NCI-H774 (cell line): ENCODE data around the gene LEMD2.

ENCODE experiments used
- DNase-seq: peaks from one replicate; lab custom pipeline; 2025; lab: John Stamatoyannopoulos, UW

Gene LEMD2

DNA sequence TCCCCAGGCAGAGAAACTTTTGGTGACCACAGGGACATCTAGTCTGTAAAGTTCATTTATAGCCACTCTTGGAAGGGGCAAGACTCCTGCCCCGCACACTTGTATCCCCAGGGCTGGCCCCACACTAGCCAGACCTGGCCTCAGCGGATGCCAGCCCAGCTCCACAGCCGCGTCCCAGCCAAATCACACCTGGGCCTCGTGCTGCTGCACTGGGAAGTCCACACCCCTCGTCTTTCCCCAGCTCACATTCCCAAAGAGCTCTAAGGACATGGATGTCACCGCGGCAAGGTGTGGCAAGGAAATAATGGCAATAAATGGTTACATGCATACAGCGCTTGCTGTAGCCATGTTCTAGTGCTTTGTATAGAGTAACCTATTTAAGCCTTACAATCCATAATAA lies 50.8 kb downstream of the LEMD2 start:
- DNase-seq: no peak

GRCh38 chr6:33737267-33738026 lies 51.5 kb downstream of the LEMD2 start:
- DNase-seq: no peak

- no peak for DNase-seq
Observed at GRCh38 chr6:33735216-33735615, 53.7 kb downstream of the LEMD2 start.

GRCh38 chr6:33733709-33734007 lies 55.3 kb downstream of the LEMD2 start:
- DNase-seq: no peak

DNA sequence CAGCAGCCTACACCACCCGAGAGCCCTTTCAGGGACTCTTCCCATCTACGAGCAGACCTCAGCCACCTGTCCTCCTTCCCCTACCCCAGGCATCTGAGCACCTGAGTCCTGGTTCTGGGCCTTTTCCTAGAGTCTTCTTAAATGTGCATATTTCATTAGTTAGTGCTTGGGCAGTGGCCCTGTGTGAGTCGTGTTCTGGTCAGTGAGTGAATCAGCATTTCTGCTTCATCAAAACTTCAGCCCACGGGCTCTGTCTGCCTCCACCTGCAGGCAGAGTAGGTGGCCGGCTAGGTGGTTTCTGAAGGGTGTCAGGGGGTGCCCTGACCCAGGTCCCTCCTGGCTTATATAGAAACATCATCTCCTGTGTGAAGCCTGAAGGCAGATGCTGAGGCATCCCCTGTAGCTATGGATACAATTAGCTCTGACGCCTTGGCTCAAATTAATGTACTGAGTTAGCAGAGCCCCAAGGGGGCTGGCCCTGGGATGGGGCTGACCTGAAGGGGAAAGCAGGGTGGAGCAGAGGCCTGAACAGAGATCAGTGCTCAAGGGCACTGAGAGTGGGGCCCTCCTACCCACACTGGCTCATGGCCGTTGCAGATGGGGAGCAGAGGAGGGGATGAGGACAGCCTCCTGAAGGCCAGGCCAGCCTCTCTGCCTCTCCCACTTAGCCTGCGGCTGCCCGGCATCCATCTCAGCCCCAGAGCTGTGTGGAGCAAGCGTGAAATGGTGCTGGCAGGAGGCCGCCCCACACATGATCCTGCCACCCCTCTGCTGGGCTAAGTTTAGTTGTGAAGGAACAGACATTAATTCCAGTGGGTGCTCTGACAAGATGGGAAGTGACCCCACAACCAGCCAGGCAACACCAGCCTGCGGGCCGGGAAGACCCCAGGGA lies 55.9 kb downstream of the LEMD2 start:
- no peak for DNase-seq

- DNase-seq: no peak
Observed at GRCh38 chr6:33732385-33732784, 56.5 kb downstream of the LEMD2 start.

- no peak for DNase-seq
Observed at GRCh38 chr6:33731751-33732282, 57.1 kb downstream of the LEMD2 start.

DNA sequence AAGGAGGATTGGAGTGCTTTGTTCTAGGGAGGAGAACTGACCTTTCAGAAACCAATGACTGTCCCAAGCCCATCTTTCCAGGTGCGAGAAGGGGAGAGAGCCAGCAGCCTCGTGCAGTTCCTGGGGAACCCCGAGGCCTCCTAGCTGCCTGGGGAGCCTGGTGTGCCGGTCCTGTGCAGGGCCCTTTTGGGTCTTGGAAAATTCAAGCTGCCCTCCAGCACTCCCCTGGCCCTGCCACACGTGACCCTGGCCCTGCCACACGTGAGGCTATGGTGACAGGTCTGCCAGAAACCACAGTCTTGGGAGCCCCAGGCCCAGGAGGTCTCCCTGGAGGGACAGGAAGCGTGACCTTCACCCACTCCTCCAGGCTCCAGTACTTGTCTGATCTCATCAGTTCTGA lies 57.9 kb downstream of the LEMD2 start:
- DNase-seq: no peak

DNA sequence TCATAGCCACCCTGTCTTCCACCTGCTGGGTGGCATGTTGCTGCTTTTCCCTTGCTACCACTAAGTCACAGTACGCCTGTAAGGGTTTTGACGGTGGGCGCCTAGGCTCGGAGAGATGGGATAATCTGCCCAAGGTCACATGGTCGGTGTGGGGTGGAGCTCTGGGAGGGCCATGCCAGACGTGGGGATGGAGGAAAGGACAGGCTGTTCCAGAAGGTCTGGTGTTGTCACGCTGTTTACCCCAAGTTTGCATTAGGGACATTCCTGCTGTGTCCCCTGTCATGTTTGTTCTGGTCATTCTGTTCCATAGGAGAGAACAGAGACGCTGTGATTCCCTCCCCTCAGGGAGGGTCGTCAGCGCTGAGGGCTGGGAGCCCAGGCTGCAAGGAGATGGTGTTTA lies 58.3 kb downstream of the LEMD2 start:
- no peak for DNase-seq

- DNase-seq: no peak
Observed at GRCh38 chr6:33729059-33729458, 59.9 kb downstream of the LEMD2 start.

GRCh38 chr6:33728438-33728837 lies 60.5 kb downstream of the LEMD2 start:
- no peak for DNase-seq

DNA sequence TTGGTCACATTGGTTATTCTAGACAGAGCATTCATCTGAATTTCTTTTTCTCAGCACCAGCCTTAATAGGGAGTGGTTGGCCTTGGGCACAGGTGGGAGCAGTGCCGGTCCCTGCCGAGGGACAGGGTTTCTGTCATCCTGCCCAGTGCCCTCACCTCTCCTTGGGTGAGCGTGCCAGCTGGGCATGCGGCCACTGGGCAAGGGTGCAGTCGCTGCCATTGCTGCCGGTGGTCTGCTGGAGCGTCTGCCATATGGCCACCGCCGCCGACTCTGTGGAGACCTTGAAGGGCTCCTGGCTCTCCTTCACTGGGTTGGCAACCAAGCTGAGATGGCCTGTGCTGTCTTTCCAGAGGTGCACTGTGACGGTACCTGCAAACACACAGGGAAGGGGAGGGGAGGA lies 61.0 kb downstream of the LEMD2 start:
- no peak for DNase-seq

GRCh38 chr6:33727126-33727525 lies 61.8 kb downstream of the LEMD2 start:
- no peak for DNase-seq

DNA sequence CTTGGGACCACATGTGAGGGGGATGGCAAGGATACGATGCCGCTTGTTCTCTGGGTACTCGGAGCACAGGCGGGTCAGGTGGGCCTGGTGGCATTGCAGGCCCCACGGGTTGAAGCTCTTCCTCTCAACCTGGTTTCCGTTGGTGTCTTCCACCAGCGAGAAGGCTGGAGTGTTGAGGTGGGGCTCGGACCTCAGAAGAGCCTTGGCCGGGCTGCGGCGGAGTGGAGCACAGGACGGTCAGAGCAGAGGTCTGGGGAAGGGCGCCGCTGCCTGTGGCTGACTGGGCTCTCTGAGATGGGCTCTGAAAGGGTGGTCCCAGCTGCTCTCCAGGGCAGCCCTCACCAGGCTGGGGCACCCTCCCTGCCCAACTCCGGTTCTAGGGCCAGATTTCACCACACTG lies 62.2 kb downstream of the LEMD2 start:
- no peak for DNase-seq

DNA sequence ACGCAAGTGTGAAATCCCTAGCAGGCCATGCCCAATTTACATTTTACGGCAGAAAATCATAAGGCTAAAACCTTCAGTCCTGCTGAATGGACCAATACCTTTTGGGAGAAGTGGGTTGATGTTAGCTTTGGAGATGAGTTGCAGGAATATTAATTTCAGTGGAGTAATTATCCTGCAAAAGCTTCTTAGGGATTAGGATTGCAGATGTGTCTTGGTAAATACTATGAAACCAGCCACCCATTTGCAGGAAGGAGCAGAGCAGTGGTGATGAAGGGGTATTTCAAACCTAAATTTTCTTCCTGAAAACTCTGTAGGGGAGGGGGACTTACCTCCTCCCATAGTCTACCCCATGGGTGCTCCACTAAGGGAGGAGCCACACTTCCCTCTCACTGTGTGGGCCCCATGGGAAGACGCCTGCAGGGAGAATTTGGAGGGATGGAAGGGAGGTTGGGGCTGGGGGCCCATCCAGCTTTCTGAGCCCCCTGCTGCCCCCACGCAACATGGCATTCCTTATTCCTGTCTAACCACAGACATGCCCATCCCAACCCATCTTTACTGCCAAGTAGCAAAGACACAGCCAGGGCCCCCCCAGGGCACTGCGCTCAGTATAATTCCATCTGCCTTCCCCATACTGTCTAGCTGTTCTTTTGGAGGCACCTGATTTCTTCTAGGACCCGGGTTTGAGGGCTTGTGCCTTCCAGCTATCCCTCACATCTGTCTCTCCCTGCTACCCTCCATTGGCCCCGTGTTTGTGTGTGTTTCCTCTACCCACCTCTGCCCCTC lies 62.8 kb downstream of the LEMD2 start:
- DNase-seq: no peak

- no peak for DNase-seq
Observed at GRCh38 chr6:33725222-33725621, 63.7 kb downstream of the LEMD2 start.

DNA sequence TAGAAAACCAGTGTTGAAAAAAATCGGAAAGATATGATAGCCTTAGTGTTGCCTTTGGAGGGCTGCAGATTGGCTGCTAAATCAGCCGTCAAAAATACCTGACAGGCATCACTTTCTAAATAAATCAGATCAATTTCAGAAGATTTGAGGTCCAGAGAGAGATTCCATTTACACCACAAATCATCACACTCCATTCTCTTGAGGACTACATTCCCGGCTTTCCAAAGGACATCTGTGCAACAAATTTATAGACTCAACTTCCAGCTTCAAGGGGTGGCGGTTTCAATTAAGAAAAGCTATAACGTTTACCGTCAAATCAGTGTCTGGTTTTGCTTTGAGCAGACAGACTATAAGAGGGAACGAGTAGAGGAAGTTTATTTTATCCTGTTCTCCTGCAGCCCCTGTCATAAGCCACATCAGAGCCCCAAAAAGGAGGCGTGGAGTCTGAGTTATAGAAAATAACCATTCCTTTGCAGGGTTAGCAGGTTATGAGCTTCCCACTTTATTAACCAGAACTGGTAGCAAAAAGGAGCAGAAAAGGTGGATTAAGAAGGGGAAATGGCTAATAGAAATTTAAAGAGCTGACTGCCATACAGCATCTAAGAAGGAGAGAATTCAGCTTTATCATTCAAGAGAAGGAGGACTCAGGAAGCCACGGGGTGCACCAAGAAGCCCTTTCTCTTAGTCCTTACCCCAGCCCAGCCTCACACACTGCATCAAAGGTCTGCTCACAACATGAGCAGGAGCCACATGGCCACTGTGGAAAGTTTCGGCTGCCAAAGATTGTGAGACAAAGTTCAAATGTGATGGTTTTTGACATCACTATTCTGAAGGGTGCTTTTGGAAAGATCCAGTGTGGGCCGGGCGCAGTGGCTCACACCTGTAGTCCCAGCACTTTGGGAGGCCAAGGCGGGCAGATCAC lies 64.6 kb downstream of the LEMD2 start:
- no peak for DNase-seq

DNA sequence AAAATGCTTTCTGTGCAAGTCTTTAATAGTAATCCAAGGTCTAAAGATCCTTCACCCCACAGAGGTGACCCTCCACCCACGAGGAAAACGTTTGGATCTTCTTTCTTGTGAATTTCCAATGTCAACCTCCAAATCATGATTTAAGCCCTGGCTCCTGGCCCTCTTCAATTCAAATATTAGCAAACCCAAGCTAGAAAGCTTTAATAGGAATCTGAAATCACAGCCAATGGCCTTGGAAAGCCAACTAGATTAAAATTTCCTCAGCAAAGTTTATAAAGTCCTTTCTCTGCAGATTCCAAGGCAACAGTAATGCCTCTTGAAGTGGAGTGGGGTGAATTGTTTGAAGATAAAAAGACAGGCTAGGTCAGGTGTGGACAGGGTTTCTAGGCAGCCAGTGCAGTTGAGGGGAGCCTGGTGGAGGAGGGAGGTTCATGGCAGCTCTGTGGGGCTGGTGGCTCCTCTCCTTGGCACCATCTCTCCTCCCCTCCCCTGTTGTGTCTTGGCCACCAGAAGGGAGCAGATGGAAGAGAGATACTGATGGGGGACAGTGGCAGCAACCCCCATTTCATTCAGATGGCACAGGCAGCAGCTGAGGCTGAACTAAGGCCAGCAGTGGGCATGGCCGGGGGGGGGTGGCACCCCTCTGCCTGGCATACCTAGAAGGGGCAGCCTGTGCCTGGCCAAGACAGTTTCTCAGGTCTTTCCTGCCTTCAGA lies 65.4 kb downstream of the LEMD2 start:
- DNase-seq: no peak

GRCh38 chr6:33722103-33722623 lies 66.8 kb downstream of the LEMD2 start:
- DNase-seq: no peak

GRCh38 chr6:33721508-33721907 lies 67.4 kb downstream of the LEMD2 start:
- no peak for DNase-seq
